Mesenchymal stem cell (in vitro differentiated cells and primary cell): ENCODE data around the gene ARMH3.

Source experiments
- DNase-seq: peaks from one replicate; pipeline ENCODE4 v3.0.0-alpha.2; 2013
- H2AFZ ChIP-seq: one replicate; pipeline ENCODE4 v1.6.1; 2013; ENCODE audit warnings: low read depth, mild to moderate bottlenecking, control low read depth, inconsistent platforms, low read length, moderate library complexity
- H2AK5ac ChIP-seq: 2 replicates; pipeline ENCODE4 v1.6.1; 2013; ENCODE audit warnings: low read length, moderate library complexity, mild to moderate bottlenecking, inconsistent platforms; ENCODE audit not compliant: severe bottlenecking
- H2BK120ac ChIP-seq: one replicate; pipeline ENCODE4 v1.6.1; 2013; ENCODE audit warnings: low read depth, mild to moderate bottlenecking, inconsistent platforms, low read length, moderate library complexity
- H2BK12ac ChIP-seq, 2 experiments: one replicate each; pipeline ENCODE4 v1.6.1; 2013; ENCODE audit warnings: inconsistent platforms in 2 of 2, low read length in 2 of 2, mild to moderate bottlenecking in 2 of 2, moderate library complexity in 2 of 2, control low read depth in 1 of 2
- H2BK15ac ChIP-seq: one replicate; pipeline ENCODE4 v1.6.1; 2013; ENCODE audit warnings: mild to moderate bottlenecking, low read depth, inconsistent platforms; ENCODE audit not compliant: poor library complexity, severe bottlenecking
- H2BK5ac ChIP-seq: 2 replicates; pipeline ENCODE4 v1.6.1; 2013; ENCODE audit warnings: low read depth, mild to moderate bottlenecking, low read length, control low read depth, inconsistent platforms; ENCODE audit not compliant: poor library complexity, severe bottlenecking
- H3K14ac ChIP-seq, 2 experiments: one replicate each; pipeline ENCODE4 v1.6.1; 2013; ENCODE audit warnings: inconsistent platforms in 2 of 2, low read length in 2 of 2, control low read depth in 1 of 2, mild to moderate bottlenecking in 1 of 2, moderate library complexity in 1 of 2
- H3K18ac ChIP-seq, 2 experiments: one replicate each; pipeline ENCODE4 v1.6.1; 2013; ENCODE audit warnings: inconsistent platforms in 2 of 2, low read length in 2 of 2, control low read depth in 1 of 2, low read depth in 1 of 2, mild to moderate bottlenecking in 1 of 2
- H3K23ac ChIP-seq, 2 experiments: one replicate each; pipeline ENCODE4 v1.6.1; 2013; ENCODE audit warnings: inconsistent platforms in 2 of 2, low read length in 2 of 2, mild to moderate bottlenecking in 2 of 2, moderate library complexity in 2 of 2, control low read depth in 1 of 2
- H3K27ac ChIP-seq: 2 replicates; pipeline ENCODE4 v1.5.1; 2013; ENCODE audit warnings: mild to moderate bottlenecking, moderate library complexity, low read length, control low read depth, inconsistent platforms; ENCODE audit not compliant: poor library complexity, severe bottlenecking
- H3K27me3 ChIP-seq, 2 experiments: 2 replicates each; pipeline versions ENCODE4 v1.6.1 to v1.7.0; 2013; ENCODE audit warnings: low read length in 2 of 2, mild to moderate bottlenecking in 2 of 2, moderate library complexity in 2 of 2, control low read depth in 1 of 2, inconsistent platforms in 1 of 2; ENCODE audit not compliant: control insufficient read depth in 1 of 2, insufficient read depth in 1 of 2
- H3K36me3 ChIP-seq, 2 experiments: 2 replicates each; pipeline versions ENCODE4 v1.6.1 to v1.7.0; 2013; ENCODE audit warnings: low read length in 2 of 2, control low read depth in 1 of 2, inconsistent platforms in 1 of 2, low read depth in 1 of 2, mild to moderate bottlenecking in 1 of 2; ENCODE audit not compliant: insufficient read depth in 2 of 2, control insufficient read depth in 1 of 2
- H3K4ac ChIP-seq, 2 experiments: one replicate each; pipeline ENCODE4 v1.6.1; 2013; ENCODE audit warnings: inconsistent platforms in 2 of 2, low read length in 2 of 2, mild to moderate bottlenecking in 2 of 2, moderate library complexity in 2 of 2, control low read depth in 1 of 2, low read depth in 1 of 2
- H3K4me1 ChIP-seq: 2 replicates; pipeline ENCODE4 v1.6.1; 2013; ENCODE audit warnings: low read depth, low read length, control low read depth; ENCODE audit not compliant: control insufficient read depth, insufficient read depth
- H3K4me2 ChIP-seq: 2 replicates; pipeline ENCODE4 v1.6.1; 2013; ENCODE audit warnings: low read length, mild to moderate bottlenecking, inconsistent platforms; ENCODE audit not compliant: poor library complexity, severe bottlenecking
- H3K4me3 ChIP-seq, 2 experiments: 2 replicates each; pipeline versions ENCODE4 v1.5.1 to v1.7.0; 2013; ENCODE audit warnings: low read length in 2 of 2, mild to moderate bottlenecking in 2 of 2, control low read depth in 1 of 2, low read depth in 1 of 2; ENCODE audit not compliant: insufficient read depth in 1 of 2
- H3K79me1 ChIP-seq: replicated peaks from 2 replicates; pipeline ENCODE4 v1.6.1; 2013; ENCODE audit warnings: mild to moderate bottlenecking, control low read depth, low read length, inconsistent platforms; ENCODE audit not compliant: poor library complexity, severe bottlenecking
- H3K9ac ChIP-seq: 2 replicates; pipeline ENCODE4 v1.7.0; 2013; ENCODE audit warnings: mild to moderate bottlenecking, low read length, moderate library complexity
- H3K9me3 ChIP-seq: 2 replicates; pipeline ENCODE4 v1.7.0; 2013; ENCODE audit warnings: mild to moderate bottlenecking, low read length; ENCODE audit not compliant: control insufficient read depth
- H4K8ac ChIP-seq: one replicate; pipeline ENCODE4 v1.6.1; 2013; ENCODE audit warnings: inconsistent platforms, mild to moderate bottlenecking, low read length, moderate library complexity
- H4K91ac ChIP-seq: one replicate; pipeline ENCODE4 v1.6.1; 2013; ENCODE audit warnings: mild to moderate bottlenecking, low read length, inconsistent platforms
- WGBS: methylation state at CpG from one replicate; pipeline ENCODE4 v1.1.7; 2013; ENCODE audit warnings: mixed read lengths; 5-methylcytosine and 5-hydroxymethylcytosine counted together

Gene ARMH3

DNA sequence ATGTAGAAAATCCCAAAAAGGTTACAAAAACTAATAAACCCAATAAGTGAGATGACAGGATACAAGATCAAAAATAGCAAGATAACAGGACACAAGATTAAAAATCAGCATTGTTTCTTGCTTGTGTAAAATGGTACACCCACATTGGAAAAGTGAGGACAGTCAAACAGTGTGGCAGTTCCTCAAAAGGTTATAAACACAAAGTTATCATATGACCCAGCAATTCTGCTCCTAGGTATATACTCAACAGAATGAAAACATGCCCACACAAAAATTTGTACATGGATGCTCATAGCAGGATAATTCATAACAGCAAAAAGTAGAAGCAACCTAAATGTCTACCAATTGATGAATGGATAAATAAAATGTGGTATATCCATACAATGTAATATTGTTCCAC, 105.8 kb downstream of the ARMH3 start:
- H3K9ac ChIP-seq = no peak overlapping the region
- H3K27ac ChIP-seq = no peak overlapping the region
- H4K8ac ChIP-seq = no peak overlapping the region
- H3K14ac ChIP-seq = no peak overlapping the region
- no peak overlapping the region for H2BK5ac ChIP-seq
- H2BK15ac ChIP-seq = no peak overlapping the region
- H3K36me3 ChIP-seq = peaks cover 7 to 44% of the 10 kb centered on the region in 2 experiments
- no peak overlapping the region for H2BK12ac ChIP-seq
- no peak overlapping the region for H4K91ac ChIP-seq
- no peak overlapping the region for H2AFZ ChIP-seq
- no peak overlapping the region for H3K4me3 ChIP-seq
- H2BK120ac ChIP-seq = no peak overlapping the region
- peaks cover 6% of the 10 kb centered on the region for H3K79me1 ChIP-seq
- no peak for DNase-seq
- H3K4me2 ChIP-seq = no peak overlapping the region
- no peak overlapping the region for H3K23ac ChIP-seq
- no peaks in the 10 kb centered on the region for H3K27me3 ChIP-seq
- peaks cover 10% of the 10 kb centered on the region for H3K9me3 ChIP-seq
- H3K18ac ChIP-seq = no peak overlapping the region
- no peak overlapping the region for H3K4ac ChIP-seq
- no peak overlapping the region for H2AK5ac ChIP-seq
- H3K4me1 ChIP-seq = no peaks in the 10 kb centered on the region

DNA sequence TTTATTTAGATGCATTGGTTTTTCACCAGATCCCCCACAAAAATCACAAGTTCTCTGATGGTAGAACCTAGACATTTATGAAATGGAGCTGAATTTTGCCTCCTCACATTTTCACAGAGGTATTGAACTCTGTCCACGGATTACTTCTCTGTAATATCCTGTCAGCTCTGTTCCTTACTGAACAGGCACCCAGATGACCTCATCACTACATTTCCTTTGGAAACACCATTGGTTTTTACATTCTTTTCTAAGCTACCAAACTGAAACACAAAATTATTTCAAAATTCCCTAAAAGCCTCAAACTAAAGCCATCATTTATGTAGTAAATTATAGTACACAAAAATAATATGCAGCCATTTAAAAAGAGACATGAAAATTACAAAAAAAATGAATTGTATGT, 114.1 kb downstream of the ARMH3 start:
- peak; percentile 56 for DNase-seq
- no peak overlapping the region for H2AK5ac ChIP-seq
- no peak overlapping the region for H3K14ac ChIP-seq
- H3K4me1 ChIP-seq = peaks cover 16% of the 10 kb centered on the region
- peak overlapping the region; percentile 26 for H3K9ac ChIP-seq
- H3K4ac ChIP-seq = no peak overlapping the region
- no peaks in the 10 kb centered on the region for H3K9me3 ChIP-seq
- H2BK12ac ChIP-seq = no peak overlapping the region
- no peak overlapping the region for H4K8ac ChIP-seq
- no peaks in the 10 kb centered on the region for H3K27me3 ChIP-seq
- peak overlapping the region; percentile 56 for H3K27ac ChIP-seq
- H2BK15ac ChIP-seq = no peak overlapping the region
- H2AFZ ChIP-seq = no peak overlapping the region
- H3K36me3 ChIP-seq = no peaks in the 10 kb centered on the region
- no peak overlapping the region for H2BK120ac ChIP-seq
- H4K91ac ChIP-seq = no peak overlapping the region
- 4% methylated on average over 1 of the region's 1 CpG for WGBS
- peaks cover 12% of the 10 kb centered on the region for H3K79me1 ChIP-seq
- H2BK5ac ChIP-seq = no peak overlapping the region
- no peak overlapping the region for H3K4me2 ChIP-seq
- no peak overlapping the region for H3K4me3 ChIP-seq
- no peak overlapping the region for H3K18ac ChIP-seq
- no peak overlapping the region for H3K23ac ChIP-seq

DNA sequence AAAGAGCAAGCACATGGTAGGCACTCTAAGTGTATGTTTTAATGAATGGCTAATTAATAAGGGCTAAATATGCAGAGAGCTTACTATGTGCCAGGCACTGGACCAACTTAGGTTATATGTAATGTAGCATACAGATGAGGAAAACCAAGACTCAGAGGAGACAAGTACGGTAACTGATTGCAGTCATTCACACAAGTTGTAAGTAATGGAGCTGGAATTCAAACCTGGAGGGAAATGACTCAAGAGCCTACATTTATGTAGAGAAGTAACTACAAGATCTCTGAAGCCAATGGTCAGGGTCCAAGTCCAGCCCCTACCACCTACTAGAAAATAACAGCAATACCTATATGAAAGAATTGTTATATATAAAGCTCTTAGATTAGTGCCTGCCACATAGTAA, 115.1 kb downstream of the ARMH3 start:
- Histone ChIP-seq H2AFZ (no peak overlapping the region), H2BK15ac (no peak overlapping the region), H3K36me3 (no peaks in the 10 kb centered on the region), H3K9ac (peak overlapping the region; percentile 26), H3K4me2 (no peak overlapping the region), H3K27ac (no peak overlapping the region), H2BK12ac (no peak overlapping the region), H4K91ac (no peak overlapping the region), H3K27me3 (no peaks in the 10 kb centered on the region), H3K79me1 (peaks cover 12% of the 10 kb centered on the region), H2AK5ac (no peak overlapping the region), H4K8ac (no peak overlapping the region), H3K4me3 (no peak overlapping the region), H3K9me3 (no peaks in the 10 kb centered on the region), H3K14ac (no peak overlapping the region), H3K4me1 (peaks cover 16% of the 10 kb centered on the region), H3K4ac (no peak overlapping the region), H2BK120ac (no peak overlapping the region), H3K18ac (no peak overlapping the region), H2BK5ac (no peak overlapping the region), H3K23ac (no peak overlapping the region)
- peak; percentile 22 for DNase-seq
- 31% methylated on average over 1 of the region's 1 CpG for WGBS

DNA sequence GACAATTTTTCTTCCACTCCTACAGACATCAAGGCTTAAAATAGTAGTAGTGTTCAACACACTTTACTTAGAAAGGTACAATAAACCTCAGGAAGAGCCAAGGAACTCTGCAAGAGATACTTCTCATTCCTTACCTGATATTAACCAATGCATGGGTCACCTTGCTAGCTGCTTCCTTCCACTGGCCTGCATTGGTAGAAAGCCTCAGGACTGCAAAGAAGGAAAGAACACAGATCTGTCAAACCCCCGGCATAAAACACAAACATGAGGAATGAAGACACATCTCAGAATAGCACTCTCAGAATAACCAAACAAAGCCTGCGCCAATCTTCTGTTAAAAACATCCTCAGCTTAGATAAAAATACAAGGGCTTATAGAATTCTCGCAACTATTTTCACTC, 116.2 kb downstream of the ARMH3 start:
- Histone ChIP-seq H3K9me3 (no peaks in the 10 kb centered on the region), H3K4me3 (no peak overlapping the region), H2BK12ac (no peak overlapping the region), H3K4ac (no peak overlapping the region), H4K8ac (no peak overlapping the region), H3K18ac (no peak overlapping the region), H3K27ac (peak overlapping the region; percentile 91), H2BK5ac (no peak overlapping the region), H3K23ac (no peak overlapping the region), H3K9ac (peak overlapping the region; percentile 78), H3K36me3 (no peaks in the 10 kb centered on the region), H3K27me3 (no peaks in the 10 kb centered on the region), H3K14ac (no peak overlapping the region), H4K91ac (no peak overlapping the region), H2AK5ac (no peak overlapping the region), H2BK120ac (no peak overlapping the region), H3K79me1 (peaks cover 8% of the 10 kb centered on the region), H3K4me1 (peaks cover 17% of the 10 kb centered on the region), H3K4me2 (no peak overlapping the region), H2AFZ (no peak overlapping the region), H2BK15ac (no peak overlapping the region)
- 49% methylated on average over 3 of the region's 3 CpGs for WGBS
- DNase-seq = peak; percentile 31
